Measurements from ENCODE around the gene CAMK1D.
"Not testable (repeated sequence)": the region's sequence is repeated elsewhere in the genome, so short reads cannot be mapped to it uniquely, and the experiment has no call there.

Gene CAMK1D

DNA sequence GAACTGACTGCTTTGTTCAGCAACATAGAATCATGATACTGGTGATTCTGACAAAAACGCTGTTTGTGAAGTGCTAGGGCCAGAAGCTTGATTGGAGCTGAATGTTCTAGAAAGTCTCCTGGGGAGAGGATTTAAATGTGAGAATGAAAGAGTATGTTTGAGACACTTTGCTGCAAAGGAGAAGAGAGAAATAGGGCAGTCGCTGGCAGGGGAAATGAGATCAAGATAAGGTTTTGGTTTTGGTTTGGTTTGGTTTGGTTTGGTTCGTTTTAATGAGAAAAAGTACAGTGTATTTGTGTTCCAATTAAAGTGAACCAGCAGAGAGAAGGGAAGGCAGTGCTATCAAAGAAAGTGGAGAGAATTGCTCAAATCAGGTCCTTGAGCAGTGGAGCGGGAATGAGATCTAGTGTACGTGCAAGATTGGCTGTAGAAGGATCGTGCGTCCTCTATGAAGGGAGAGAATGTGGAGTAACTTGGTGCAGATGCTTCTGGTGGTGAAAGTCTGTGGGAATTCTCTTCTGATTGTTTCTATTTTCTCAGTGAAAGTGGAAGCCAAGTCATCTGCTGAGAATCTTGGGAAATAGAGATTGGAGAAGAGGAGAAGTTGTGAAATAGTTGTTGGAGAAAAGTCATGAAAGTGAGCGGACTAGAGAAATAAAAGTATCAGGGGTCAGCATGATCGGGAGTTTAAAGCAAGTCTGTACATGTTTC lies 381.6 kb downstream of the CAMK1D start:
- no peak for DNase-seq

GRCh38 chr10:12733271-12733670 lies 383.9 kb downstream of the CAMK1D start:
- DNase-seq: no peak

DNA sequence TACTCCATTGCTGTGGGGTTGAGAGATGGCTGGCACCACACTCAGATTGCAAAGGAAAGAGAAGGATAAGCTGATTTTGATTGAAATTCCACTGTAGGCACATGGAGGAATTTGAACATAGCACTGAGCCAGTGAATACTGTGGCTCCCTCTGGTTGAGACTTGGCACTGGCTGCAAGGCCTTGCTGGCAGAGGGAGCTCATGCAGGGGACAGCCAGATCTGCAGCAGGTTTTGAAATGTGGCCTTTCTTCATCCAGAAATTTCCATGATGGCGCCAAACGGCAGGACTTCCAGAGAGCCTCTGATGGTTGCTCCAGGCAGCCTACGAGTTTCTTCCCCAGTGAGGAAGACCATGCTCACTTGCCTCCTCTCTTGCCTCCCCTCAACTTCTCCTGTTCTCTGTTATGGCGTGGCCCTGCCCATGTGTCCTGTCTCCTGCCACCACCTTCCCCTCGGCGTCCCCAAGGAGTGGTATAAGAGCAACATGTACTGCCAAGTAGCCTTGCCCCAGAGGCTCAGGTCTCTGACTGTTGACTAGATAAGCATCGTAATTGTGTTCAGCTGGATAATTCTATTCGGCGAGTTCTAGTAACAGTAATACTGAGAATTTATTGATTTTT lies 386.6 kb downstream of the CAMK1D start:
- no peak for DNase-seq

DNA sequence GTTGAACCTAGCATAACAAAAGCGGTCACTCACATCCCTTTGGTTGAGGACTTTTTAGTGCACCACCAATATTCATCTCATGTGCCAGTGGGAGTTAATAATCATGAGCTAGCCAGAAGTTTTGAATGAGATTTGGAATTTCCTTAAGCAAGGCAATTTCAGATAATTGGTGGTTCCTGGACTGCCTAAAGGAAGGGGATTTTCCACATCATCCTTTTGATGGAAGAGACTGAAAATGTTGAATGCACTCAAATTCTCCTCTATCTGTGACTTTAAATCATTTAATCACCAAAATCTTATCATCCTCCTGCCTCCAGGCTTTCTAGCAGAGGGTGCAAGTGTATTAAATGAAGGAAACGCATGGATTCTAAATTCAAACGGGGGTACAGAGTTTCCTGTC lies 391.5 kb downstream of the CAMK1D start:
- no peak for DNase-seq

GRCh38 chr10:12741360-12741804 lies 392.0 kb downstream of the CAMK1D start:
- DNase-seq: no peak

- DNase-seq: no peak
Measured at GRCh38 chr10:12742771-12743170, 393.4 kb downstream of the CAMK1D start.

DNA sequence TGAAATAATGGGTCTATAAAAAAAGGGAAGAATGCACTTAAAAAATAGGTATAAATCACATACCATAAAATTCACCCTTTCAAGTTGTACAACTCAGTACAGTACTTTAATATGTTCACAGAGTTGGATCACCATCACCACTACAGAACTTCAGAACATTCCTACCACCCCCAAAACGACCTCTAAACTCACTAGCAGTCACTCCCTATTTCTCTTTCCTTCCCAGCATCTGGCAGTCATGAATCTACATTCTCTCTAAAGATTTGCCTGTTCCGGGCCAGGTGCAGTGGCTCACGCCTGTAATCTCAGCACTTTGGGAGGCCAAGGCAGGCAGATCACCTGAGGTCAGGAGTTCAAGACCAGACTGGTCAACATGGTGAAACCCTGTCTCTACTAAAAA lies 394.1 kb downstream of the CAMK1D start:
- not testable (repeated sequence) for DNase-seq

- DNase-seq: no peak
Measured at GRCh38 chr10:12743941-12744340, 394.6 kb downstream of the CAMK1D start.

DNA sequence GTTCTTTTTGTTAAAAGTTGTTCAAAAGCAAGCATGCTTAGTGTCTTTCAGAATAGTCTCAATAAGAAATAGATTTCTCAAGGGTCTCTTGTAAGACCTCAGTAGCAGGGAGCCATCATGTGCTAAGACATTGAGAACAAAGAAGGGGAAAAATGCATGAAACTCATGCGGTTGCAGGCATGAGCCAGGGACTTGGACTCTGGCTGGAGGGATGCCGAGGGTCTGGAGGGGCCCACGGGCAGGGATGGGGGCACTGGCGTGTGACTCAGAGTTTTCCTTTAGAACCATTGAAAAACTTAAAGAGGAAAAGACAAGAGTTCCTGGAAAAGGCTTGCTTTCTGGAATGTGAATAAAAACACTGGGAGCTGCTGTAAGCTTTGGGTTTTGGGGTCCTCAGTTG lies 398.8 kb downstream of the CAMK1D start:
- DNase-seq: no peak

DNA sequence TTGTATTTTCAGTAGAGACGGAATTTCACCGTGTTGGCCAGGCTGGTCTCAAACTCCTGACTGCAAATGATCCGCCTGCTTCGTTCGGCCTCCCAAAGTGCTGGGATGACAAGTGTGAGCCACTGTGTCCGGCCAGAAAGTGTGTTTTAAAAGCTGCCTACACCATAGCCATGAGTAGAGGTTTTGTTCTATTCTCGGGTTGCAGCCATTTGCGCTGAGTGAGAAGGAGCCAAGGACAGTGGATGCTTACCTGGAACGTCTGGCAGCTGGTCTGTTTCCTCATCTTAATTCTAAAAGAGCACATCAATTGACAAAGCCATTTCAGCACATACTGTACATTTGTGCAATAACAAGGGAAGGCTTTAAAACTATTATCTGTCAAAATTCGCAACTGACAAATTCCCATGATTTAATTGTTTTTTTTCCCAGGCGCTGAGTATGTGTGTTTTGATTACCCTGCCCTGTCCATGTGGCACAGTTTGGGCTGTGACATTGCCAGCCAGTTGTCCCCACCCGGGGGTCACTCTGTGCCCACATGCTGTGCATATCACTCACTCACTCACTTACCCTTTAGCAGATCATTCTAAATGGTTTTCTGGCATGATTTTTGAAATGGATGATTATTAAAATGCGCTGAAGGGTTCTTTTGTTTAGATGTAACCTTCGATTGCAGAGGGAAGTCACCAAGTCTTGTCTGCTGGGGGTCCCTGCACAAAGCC lies 400.6 kb downstream of the CAMK1D start:
- DNase-seq: no peak

DNA sequence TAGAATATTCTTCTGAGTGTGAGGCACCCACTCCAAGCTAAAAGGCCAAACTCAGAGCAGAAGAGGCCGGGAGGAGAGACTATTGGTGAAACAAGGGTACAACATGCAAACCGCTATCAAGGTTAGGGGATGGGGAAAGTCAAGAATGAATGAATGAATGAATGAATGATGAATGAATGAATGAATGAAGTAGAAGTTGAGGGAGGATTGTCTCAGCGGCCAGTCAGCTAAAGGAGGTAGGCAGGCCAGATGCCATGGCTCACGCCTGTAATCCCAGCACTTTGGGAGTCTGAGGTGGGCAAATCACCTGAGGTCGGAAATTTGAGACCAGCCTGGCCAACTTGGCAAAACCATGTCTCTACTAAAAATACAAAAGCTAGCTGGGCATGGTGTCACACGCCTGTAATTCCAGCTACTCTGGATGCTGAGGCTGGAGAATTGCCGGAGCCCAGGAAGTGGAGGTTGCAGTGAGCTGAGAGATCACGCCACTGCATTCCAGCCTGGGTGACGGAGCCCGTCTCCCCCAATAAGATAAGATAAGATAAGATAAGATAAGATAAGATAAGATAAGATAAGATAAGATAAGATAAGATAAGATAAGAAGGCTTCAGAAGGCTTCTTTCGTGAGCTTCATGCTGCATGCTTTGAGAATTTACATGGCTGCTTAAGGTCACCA lies 401.3 kb downstream of the CAMK1D start:
- no peak for DNase-seq

- DNase-seq: no peak
Measured at GRCh38 chr10:12755075-12755474, 405.7 kb downstream of the CAMK1D start.

- no peak for DNase-seq
Measured at GRCh38 chr10:12757351-12757750, 408.0 kb downstream of the CAMK1D start.

- no peak for DNase-seq
Measured at GRCh38 chr10:12758271-12758670, 408.9 kb downstream of the CAMK1D start.

- DNase-seq: no peak
Measured at GRCh38 chr10:12766223-12766622, 416.9 kb downstream of the CAMK1D start.

DNA sequence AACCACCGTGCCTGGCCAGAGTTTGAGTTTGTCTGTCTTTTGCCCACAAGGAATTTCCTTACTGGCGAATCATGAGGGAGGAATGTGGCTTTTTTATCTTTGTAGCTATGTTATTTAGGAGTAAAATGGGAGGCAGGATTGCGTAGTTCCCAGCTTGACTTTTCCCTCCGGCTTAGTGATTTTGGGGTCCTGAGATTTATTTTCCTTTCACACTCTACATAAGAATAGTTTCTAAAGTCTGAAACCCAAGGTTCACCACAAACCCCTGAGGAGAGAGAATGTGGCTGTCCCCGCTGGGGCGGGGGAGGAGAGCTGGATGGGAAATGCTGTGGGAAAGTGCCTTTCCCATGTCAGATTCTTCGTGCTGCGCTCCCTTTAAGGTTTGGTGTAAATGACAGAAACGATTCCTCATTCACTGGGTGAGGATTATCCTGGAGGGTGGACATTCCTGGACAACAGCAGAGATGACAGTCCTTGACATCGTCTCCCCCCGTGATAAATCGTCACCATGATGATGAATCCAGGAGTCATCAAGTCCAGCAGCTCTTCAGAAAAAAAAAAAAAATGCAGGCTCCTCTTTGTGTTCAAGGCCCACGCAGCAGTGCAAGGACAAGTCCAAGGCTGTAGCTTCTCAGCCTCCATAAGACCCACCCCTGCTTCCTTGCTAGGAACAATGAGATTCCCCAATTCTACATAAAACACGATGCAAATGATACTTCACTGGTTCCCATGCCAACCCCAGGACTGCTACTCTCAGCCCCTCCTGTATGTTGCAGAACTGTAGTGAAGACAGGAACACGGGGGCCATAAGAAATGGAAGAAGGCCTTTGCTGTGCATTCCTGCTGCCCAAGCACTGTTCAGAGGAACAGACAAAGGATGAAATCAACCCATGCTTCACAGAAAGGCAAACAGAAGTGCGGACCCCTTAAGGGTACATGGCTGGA lies 419.1 kb downstream of the CAMK1D start:
- no peak for DNase-seq

GRCh38 chr10:12769323-12770044 lies 420.1 kb downstream of the CAMK1D start:
- no peak for DNase-seq

GRCh38 chr10:12771981-12772760 lies 422.8 kb downstream of the CAMK1D start:
- no peak for DNase-seq

DNA sequence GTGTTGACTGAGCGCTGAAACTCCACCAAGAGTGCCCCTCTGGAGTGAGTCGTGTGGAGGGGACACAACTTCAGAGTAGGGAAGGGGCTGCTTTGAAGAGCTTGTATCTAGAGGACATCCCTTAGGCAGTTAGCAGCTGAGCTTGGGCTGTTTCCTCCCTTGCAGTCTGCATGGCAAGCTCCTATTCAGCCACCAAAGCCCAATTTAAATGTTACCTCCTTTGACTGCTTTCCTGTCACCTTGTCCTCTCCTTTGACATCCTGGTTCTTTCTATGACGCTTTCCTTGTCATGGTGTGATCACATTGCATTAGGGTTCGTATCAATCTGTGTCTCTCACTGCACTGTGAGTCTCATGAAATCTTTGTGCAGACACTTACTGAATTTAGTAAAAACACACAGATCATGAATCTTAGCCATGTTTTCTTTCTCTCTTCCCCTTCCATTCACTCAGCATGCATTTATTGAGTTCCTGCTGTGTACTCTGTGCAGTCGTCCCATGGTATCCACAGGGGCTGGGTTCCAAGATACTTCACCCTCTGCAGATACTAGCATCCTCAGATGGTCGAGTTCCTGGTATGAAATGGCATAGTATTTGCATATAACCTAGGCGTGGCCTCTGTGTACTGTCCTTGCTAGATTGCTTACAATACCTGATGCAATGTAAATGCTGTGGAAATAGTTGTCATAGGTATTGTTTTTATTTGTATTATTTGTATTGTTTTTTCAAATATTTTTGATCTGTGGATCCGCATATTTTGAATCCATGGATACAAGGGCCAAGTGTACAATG lies 423.6 kb downstream of the CAMK1D start:
- no peak for DNase-seq

Measured in amniotic stem cell (primary cell).